GM18858 (cell line): ENCODE data around the gene FOXC2.

Source experiments
- ATAC-seq: cut with Tn5 transposase; IDR thresholded peaks from one replicate; pipeline ENCODE4 v1.9.1; 2021; ENCODE audit not compliant: unreplicated experiment

Gene FOXC2

DNA sequence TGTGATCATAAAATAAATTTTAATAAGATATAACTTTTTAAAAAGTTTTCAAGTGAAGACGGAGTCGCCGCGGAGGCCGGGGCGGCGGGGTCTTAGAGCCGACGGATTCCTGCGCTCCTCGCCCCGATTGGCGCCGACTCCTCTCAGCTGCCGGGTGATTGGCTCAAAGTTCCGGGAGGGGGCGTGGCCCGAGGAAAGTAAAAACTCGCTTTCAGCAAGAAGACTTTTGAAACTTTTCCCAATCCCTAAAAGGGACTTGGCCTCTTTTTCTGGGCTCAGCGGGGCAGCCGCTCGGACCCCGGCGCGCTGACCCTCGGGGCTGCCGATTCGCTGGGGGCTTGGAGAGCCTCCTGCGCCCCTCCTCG is at the start of gene FOXC2:
FOXC2 (plus strand) TSS at position 229 of the 365 bp plus-strand sequence. CDS start 507 bp downstream, outside the sequence.
- ATAC-seq: no peak

DNA sequence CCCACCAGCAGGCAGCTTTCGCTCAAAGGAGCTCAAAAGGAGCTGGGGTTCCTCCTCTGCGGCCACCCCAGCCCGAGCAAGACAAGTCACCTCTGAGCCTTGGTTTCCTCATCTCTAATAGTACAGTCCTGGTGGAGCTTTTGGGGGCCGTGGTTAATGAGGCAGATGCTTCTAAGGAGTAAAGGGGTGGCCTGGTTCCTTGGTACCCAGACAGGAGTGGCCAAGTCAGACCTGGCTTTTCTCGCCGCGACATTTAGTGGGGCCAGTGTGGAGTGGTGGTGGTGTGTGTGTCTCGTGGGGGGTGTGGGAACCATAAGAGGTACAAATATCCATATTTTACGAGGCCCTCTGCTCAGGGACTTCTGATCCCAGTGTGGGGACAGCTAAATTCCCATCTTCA is 49.6 kb upstream of the FOXC2 start:
- ATAC-seq: no peak

DNA sequence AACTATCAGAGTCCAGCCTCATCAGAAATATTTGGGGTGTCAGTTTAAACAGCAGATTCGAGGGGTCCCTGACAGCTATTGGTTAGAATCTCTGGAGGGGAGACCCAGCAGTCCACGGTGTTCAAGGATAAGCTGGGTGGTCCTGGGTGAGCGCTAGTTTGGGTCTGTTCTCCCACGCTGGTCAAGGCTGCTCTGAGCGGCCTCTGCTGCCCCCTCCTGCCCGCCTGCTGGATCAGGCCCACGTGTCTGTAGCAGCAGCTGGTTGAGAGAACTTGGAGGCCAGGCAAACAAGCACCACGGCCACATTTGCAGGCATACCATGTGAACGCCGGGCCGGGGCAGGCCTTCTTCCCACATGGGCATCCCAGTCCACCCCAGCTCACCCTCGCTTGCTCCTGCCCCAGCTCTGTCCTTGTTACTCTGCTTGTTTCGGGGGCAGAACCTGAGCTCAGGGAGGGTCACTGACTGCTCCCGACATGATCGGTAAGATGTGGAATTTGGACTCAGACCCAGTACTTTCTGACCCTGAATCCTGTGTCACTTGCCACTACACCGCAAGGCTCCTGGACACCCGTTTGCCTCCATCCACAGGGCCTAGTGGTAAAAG is 48.9 kb upstream of the FOXC2 start:
- no peak for ATAC-seq

DNA sequence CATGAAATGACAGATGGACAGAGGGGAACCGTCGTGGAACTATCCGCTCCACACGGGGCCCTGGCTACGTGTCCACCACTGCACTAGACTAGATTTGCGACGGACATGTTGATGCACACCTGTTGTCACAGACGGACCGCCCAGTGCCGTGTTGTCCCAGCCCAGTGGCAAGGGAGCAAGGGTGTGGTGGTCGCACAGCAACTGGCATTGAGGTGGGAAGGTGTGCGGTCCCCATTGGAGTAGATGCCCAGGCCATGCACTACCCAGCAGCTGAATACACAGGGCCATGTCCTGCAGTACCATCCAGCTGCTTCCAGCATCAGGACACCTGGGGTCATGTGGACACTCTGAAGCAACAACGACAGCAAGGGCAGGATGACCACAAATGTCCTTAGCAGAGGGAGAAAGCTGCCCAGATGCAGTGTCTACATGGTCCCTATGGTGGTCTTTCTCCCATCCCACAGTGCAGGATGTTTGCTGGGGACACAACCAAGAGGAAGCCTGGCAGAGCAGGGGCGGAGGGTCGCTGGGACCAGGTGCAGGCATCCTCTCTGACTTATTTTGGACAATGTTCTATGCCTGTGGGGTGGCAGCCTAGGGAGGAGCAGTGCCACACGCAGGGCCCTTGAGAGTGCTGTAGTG is 47.5 kb upstream of the FOXC2 start:
- no peak for ATAC-seq

DNA sequence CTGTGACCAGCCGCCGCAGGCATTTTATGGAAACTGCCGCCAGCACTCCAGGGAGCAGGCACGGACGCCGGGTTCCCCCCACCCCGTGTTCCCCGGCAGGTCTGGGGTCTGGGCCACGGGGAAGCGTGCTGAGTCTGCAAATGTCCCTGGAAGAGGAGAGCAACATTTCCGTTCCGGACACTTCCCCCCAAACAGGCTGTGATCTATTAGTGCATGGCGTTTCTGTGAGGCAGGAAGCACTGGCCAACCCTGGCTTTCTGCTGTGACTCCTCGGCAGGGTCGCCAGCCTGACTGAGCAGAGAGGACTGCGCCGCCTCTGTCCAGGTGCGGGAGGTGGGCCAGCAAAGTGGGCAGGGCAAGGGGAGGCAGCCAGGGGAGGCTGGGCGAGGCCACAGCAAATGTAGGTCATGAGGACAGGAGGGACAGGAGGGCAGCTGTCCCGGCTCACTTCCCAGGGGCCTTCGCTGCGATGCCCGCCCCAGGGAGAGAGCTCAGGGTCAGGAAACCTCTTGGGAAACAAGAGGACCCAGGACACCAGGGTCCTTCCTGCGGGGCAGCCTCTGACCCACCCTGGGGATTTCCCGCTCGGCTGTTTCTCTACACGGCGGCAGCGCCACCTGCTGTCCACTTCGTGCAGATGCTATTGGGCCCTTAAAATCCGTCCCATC is 46.8 kb upstream of the FOXC2 start:
- no peak for ATAC-seq

DNA sequence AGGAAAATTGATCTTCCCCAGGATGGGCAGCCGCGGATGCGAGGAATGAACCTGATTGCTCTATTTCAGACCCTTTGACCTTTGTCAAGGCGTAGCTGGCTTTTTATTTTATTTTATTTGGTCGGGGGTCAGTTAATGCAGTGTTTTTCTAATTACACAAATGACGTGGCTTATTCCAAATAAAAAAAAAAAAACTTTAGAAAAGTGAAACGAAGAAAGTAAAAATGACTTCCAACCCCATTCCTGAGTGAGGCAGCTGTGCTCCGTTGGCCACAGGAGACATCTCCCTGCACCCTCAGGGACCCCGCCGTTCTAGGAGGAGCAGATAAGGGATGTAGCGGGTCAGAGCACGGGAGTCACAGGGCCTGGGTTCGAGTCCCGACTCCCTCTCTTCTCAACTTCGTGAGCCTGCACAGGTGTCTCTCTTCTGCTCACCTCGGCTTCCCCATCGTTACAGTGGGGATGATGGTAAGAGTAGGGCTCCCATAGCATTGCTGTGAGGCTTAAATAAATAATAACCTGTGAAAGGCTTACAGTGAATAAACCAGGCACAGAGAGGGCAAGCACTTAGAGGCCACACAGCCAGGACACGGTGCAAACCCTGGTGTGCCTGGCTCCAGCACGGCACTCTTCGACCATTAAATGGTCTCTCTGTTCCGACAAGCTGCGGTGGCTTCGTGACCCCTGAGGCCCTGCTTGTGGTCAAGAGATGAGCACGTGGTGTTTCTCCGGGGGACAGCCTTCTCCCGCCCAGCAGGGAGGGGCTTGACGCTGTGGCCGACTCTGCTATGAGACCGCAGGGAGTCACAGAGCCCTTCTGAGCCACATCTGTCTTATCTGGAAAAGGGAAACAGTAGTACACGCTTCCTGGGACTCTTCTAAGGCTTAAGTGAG is 46.1 kb upstream of the FOXC2 start:
- no peak for ATAC-seq

DNA sequence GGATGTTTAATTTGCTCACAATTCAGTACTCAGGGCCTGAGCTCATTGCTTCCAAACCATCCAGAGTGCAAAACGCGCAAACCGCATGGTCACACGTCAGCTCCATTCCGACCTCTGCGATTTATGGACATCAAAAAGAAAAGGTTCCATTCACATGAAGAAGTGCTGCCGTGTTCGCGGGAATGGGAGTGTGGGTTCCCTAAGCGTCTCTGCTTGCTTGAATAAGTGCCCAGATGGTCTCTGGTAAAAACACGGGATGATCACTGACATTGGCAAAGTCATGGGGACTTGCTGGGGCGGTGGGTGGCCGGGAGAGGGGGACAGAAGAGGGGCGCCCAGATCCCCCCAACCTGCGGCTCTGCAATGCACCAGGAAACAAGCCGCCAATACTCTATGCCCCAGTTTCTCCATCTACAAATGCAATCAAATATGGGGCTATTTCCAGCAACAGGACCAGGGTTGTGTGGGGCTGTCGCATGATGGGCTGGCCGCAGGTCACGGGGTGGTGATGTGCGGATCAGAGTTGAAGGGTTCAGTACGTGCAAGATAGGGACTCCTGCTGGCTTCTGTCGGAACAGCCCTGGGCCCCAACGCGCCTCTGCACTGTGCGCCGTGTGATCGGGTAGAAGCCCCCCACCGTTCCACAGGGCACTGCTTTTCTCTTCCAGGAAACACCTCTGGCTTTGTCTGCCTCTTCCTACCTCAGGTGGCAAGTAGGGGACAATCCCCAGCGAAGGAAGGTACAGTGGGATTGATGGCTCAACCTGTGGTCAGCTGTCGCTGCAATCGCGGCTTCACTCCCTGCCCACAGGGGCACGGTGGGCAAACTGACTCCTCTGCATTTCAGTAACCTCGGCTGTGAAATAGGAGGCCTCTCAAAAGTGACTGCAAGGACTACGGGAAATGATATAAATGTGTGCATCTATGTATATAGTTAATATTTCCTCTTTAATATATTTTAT is 45.1 kb upstream of the FOXC2 start:
- no peak for ATAC-seq

DNA sequence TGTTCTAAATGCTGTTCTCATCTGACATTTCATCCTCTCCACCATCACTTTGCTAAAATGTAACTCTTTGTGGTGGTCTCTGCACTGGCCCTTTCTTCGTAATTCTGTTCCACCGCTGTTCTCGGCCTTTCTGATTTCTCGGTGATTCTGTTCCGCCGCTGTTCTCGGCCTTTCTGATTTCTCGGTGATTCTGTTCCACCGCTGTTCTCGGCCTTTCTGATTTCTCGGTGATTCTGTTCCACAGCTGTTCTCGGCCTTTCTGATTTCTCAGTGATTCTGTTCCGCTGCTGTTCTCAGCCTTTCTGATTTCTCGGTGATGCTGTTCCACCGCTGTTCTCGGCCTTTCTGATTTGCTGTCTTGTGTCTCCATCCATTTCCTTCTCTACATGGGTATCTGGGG is 44.0 kb upstream of the FOXC2 start:
- ATAC-seq: no peak

DNA sequence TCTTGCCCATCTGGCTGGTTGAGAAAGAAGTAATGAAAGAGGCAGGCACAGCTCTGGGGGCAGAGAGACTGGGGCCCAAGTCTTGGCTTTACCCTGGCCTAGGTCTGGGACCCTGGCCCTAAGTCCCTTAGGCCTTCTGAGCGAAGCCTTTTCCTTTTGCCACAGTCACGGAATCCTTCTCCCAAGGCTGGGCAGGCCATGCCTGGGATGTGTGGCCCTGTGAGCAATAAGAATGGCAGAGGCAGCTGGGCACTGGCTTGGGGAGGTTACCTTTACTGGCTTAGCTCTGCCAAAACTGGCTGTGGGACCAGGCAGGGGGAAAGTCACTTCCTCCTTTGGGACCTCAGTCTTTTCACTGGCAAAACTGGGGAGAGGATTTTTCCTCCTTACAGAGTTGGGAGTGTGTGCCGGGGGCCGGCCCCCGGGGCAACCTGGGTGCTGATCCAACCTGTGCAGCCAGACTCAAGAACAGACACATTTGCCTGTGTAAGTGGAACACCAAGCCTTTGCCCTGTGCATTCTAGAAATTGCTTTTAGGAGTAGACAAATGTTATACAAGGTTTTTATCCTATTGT is 43.4 kb upstream of the FOXC2 start:
- no peak for ATAC-seq

DNA sequence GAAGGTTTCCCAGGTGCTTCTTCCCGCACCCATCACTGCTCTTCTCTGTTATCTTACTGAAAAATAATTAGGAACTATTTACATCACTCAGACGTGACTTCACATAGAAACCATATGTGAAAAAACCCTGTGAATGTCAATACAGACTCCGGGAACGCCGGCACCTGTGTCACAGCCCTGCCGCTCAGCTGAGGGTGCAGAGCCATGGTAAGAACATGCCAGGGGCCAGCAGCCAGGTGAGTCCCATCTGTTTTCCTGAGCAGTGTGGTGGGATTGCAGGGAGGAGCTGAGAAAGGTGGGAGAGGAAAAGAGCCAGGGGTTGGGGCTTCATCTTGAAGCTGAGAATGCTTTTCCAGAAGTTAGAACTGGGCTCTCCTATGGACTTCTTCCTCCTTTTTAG is 42.6 kb upstream of the FOXC2 start:
- no peak for ATAC-seq

DNA sequence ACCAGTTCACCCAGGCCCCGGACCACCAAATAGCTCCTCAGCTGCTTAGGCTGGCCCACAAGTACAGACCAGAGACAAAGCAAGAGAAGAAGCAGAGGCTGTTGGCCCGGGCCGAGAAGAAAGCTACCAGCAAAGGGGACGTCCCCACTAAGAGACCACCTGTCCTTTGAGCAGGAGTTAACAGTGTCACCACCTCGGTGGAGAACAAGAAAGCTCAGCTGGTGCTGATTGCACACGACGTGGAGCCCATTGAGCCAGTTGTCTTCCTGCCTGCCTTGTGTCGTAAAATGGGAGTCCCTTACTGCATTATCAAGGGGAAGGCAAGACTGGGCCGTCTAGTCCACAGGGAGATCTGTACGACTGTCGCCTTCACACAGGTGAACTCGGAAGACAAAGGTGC is 40.9 kb upstream of the FOXC2 start:
- no peak for ATAC-seq

DNA sequence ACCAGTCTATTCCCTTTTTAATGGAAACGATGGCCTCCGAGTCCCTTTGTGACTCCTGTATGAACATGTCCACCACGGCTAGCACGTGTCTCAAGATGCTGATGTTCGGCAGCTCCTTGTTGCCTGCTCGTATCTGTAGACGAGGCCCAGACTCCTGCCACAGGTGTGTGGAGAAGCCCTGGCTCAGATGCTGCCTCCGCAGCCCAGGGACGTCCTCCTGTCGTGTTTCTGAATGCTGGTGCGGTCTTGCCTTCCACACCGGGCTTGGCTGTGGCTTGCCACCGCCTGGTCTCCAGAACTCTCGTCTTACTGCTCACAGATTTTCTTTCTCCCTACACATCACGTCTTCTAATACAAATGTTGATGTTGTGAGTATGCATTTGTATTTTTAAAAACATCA is 39.3 kb upstream of the FOXC2 start:
- no peak for ATAC-seq

DNA sequence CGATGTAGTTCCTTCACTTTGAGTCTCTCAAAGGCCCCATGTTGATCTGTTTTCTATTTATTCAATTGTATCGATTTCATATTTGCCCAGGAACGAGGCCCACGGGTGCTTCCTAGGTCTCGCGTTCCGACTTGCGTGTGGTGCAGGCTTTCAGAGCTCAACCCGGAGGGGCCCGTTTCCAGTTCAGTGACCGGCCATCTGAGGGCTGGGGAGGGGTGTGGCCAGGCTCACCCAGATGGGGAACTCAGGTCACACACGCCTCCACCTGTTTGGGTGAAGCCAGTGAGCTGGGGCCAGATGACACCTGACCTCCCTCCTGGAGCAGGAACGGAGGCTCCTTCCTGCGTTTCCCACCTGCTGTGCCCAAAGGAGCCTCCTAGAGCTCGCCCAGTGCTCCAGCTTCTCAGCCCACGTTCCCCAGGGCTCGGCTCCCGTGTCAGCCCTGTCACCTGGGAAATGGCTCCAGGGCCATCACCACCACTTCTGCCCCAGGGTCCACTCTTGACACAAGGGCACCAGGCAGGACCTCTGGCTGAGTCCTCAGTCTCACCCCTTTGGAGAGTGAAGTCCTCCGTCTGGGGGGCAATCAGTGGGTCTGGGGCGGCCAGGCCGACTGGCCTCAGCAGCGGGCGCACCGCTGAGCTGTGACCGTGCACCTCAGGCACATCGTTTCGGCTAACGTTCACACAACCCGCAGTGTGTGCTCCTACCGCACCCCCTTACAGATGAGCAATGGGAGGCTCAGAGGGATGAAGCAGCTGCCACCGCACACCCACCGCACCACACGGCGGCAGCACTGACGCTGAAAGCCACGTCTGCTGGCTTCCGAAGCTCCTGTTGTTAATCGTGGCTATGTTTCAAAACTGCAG is 38.3 kb upstream of the FOXC2 start:
- ATAC-seq: no peak

DNA sequence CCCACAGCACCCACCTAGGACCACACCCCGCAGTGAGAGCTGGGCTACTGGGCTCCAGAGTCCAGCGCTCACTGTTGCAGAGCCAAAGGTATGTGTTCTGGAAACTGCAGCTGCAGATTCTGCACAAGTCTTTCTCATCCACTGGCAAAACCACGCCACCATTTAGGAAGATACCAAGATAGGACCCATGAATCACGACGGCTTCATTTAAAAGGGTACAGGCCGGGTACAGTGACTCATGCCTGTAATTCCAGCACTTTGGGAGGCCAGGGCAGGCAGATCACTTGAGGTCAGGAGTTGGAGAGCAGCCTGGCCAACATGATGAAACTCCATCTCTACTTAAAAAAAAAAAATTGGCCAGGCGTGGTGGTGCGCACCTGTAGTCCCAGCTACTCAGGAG is 37.5 kb upstream of the FOXC2 start:
- no peak for ATAC-seq

DNA sequence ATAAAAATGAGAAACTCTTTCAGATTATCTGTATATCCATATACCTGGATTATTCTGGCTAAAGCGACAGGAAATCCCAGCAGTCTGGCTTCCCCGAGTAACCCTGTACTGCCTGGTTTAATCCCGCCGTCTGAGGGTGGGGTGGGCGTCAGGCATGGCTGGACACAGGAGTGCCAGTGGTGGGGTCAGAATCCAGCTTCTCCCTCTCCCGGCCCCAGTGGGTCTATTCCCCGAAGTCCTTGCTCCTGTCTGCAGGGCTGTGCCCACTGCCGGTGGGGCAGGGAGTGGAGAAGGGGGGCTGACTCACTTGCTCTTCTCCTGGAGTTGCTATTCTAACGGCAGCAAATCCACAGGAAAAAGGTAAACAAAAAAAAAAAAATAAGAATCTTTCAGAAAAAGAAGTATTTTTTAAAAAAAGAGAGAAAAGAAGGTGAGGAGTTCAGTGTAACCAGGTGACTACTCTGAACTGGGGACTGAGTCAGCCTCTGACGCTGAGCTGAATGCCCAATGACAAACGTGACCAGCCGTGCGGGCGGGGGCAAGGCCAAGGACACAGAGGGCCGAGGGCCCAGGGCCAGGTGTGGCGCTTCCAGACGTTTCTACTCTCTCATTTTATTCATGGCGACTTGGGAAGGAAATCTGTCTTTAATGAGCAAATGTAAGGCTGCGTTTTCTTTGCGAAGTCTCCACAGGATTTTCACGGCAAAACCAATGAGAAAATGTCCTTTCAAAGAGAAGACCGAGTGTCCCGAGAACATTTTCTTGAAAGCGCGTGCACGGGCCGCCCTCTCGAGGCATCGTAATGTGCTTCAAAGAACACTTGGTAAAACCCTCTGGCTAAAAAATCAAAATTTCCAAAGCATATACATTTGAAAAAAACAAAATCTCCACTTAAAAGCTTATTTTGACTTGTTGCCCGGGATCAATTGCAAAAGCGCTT is 36.1 kb upstream of the FOXC2 start:
- ATAC-seq: no peak

DNA sequence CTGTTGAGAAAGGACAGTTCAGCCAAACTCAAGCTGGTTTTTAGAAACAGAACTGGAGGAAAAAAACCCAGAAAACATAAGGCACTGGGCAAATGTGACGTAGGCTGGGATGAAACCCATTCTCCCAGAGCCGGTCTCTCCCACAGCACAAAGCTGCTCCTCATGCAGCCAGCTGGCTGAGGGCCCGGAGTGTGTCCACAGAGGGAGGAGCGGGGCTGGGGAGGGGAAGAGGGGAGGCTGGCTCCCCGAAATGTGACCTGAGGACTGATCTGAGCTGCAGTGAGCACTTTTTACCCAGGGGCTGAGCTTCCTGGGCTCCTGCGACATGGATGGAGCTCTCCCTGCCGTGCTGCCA is 35.5 kb upstream of the FOXC2 start:
- ATAC-seq: no peak

DNA sequence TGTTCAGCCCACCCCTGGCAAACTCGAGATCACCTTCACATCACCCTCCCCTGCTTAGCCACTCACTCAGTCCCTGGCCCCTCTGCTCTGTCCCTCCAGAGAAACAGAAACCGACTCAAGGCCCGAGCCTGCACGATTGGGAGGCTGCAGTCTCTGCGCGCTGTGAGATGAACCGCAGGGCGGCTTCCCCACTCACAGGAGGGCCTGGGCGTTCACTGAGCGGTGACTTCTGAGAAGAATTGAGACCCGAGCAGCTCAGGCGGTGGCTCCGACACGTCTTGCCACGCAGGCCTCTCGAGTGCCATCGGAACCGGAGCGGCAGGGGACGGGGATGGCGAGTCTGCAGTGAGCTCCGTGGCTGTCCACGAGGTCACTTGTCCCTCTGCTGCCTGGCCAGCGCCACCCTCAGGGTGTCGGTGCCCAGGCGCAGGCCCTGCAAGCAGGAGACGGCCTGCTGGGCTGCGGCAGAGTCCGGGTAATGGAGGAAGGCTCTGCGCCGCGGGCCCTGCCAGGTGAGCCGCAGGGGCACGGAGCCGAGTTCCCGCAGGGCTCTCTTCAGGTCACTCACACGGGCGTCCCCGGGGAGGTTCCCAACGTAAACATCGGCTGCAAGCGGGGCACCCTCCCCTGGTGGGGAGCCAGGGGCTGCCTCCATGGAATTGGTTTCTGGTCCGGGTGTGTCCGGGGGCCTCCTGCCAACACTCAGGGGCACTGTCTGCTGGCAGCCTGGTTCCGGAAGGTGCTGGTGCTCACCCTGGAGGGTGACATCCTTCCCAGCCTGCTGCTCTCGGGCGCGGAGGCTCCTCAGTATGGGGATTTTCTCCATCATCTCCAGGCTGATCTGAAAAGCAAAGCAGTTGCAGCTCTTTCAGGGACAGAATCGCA is 34.7 kb upstream of the FOXC2 start:
- ATAC-seq: no peak
